Gastrocnemius medialis (tissue), 4 donors: ENCODE measurements around the gene ARHGAP1.

Experiments
- POLR2A ChIP-seq, 2 donors: fragments of 450-650 bp; IDR thresholded peaks; one replicate each; pipeline ENCODE4 v1.6.1; 2017; ENCODE audit warnings: antibody characterized with exemption in 2 of 2, mild to moderate bottlenecking in 2 of 2, moderate library complexity in 2 of 2
- TF ChIP-seq, protein P1 (sequence below), 5 experiments: fragments of 450-650 bp in 3 of 5; fragments of 200-600 bp in 2 of 5; sonication (generic) in 2 of 5; IDR thresholded peaks in 4 of 5; conservative IDR thresholded peaks in 1 of 5; 1 replicate in 4 of 5; 2 replicates in 1 of 5; pipeline ENCODE4 v1.5.1; 2016 to 2019; ENCODE audit warnings: antibody characterized with exemption in 5 of 5, mild to moderate bottlenecking in 3 of 5, moderate library complexity in 3 of 5

DNA sequence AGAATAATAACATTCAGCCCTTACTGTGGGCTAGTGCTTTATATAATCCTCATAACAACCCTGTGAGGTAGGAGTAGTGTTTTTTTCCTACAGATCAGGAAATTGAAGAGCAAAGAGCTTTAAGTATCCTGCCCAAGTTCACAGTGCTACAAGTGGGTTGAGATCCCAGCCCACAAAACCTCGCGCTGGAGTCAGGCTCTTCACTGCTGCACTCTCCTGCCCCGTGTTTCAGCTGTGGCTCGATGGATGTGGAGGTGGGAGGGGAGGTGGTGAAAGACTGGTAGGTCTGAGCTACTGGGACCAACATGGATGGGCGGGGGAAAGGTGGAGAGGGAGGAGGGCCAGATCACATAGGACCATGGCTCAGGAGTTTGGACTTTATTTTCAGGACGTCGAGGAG, 6.5 kb upstream of the ARHGAP1 start:
- no peak for TF ChIP-seq POLR2A (IDR thresholded peaks at IDR 0.05)
- TF ChIP-seq, protein P1, sequence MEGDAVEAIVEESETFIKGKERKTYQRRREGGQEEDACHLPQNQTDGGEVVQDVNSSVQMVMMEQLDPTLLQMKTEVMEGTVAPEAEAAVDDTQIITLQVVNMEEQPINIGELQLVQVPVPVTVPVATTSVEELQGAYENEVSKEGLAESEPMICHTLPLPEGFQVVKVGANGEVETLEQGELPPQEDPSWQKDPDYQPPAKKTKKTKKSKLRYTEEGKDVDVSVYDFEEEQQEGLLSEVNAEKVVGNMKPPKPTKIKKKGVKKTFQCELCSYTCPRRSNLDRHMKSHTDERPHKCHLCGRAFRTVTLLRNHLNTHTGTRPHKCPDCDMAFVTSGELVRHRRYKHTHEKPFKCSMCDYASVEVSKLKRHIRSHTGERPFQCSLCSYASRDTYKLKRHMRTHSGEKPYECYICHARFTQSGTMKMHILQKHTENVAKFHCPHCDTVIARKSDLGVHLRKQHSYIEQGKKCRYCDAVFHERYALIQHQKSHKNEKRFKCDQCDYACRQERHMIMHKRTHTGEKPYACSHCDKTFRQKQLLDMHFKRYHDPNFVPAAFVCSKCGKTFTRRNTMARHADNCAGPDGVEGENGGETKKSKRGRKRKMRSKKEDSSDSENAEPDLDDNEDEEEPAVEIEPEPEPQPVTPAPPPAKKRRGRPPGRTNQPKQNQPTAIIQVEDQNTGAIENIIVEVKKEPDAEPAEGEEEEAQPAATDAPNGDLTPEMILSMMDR (IDR thresholded peaks at IDR 0.05 in 4 of 5, conservative IDR thresholded peaks at IDR 0.05 in 1 of 5), result no peak
